Mammary epithelial cell (primary cell): ENCODE measurements around the gene RALY.

Experiments used
- EZH2 ChIP-seq: IDR thresholded peaks from 2 replicates; pipeline ENCODE4 v1.6.1; 2012; ENCODE audit warnings: low read length, inconsistent platforms, borderline replicate concordance
- TF ChIP-seq, protein P1 (sequence below), 2 donors: IDR thresholded peaks in 1 of 2; conservative IDR thresholded peaks in 1 of 2; 2 replicates each; pipeline ENCODE4 v1.5.1; 2011 to 2012; ENCODE audit warnings: inconsistent platforms in 2 of 2, low read length in 2 of 2, mild to moderate bottlenecking in 2 of 2, control low read depth in 1 of 2, low read depth in 1 of 2; ENCODE audit not compliant: insufficient read depth in 1 of 2; ENCODE audit errors: extremely low read depth in 1 of 2

DNA sequence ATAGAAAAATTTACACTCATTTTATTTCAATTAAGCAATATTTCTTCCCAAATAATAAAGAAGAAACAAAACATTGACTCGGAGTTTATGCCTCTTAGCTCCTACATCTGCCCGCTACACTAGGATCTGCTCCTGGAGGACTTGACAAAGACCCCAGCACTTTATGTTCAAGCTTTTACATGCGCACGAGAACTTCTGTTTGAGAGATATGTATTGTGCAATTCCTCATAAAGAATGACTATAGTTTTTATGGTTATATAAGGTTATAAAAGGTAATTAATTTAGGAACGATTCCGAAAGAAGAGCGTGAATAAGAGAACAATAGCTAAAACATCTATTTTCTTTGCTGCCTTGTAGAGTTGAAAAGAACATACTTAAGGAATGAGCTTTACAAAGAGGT is 12.4 kb upstream of the RALY start:
- TF ChIP-seq EZH2: no peak
- TF ChIP-seq, protein P1, sequence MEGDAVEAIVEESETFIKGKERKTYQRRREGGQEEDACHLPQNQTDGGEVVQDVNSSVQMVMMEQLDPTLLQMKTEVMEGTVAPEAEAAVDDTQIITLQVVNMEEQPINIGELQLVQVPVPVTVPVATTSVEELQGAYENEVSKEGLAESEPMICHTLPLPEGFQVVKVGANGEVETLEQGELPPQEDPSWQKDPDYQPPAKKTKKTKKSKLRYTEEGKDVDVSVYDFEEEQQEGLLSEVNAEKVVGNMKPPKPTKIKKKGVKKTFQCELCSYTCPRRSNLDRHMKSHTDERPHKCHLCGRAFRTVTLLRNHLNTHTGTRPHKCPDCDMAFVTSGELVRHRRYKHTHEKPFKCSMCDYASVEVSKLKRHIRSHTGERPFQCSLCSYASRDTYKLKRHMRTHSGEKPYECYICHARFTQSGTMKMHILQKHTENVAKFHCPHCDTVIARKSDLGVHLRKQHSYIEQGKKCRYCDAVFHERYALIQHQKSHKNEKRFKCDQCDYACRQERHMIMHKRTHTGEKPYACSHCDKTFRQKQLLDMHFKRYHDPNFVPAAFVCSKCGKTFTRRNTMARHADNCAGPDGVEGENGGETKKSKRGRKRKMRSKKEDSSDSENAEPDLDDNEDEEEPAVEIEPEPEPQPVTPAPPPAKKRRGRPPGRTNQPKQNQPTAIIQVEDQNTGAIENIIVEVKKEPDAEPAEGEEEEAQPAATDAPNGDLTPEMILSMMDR (conservative IDR thresholded peaks at IDR 0.05 in 1 of 2, IDR thresholded peaks at IDR 0.05 in 1 of 2; ENCODE audit: extremely low read depth in 1 of 2, insufficient read depth in 1 of 2, low read depth in 1 of 2, low read length in 2 of 2): no peak
